GM23338 (cell line): Measurements from ENCODE around the gene ZNF689.

Experiments used
- CREB1 ChIP-seq: fragments of 250-450 bp; sonication (Bioruptor Pico); IDR thresholded peaks from 2 replicates; pipeline ENCODE4 v1.5.0; 2020; ENCODE audit warnings: low read depth, mild to moderate bottlenecking, moderate library complexity
- CTCF ChIP-seq, 2 experiments: fragments of 200-600 bp in 1 of 2; sonication (generic) in 1 of 2; conservative IDR thresholded peaks; 2 replicates each; pipeline versions ENCODE4 v1.5.1 to v1.6.1; 2016 to 2017; ENCODE audit warnings: antibody characterized with exemption in 2 of 2, low read depth in 2 of 2, mild to moderate bottlenecking in 2 of 2, moderate library complexity in 1 of 2
- EZH2 ChIP-seq: fragments of 200-600 bp; sonication (generic); IDR thresholded peaks from one replicate; pipeline ENCODE4 v1.8.0; 2017; ENCODE audit warnings: antibody characterized with exemption, mild to moderate bottlenecking, low read depth; ENCODE audit not compliant: unreplicated experiment
- EZH2phosphoT487 ChIP-seq: fragments of 200-600 bp; sonication (generic); IDR thresholded peaks from one replicate; pipeline ENCODE4 v1.8.1; 2018; ENCODE audit warnings: antibody characterized with exemption; ENCODE audit not compliant: unreplicated experiment
- POLR2AphosphoS5 ChIP-seq: IDR thresholded peaks from 2 replicates; pipeline ENCODE4 v1.6.1; 2016; ENCODE audit warnings: antibody characterized with exemption, low read depth
- STAT1 ChIP-seq: IDR thresholded peaks from one replicate; pipeline ENCODE4 v1.6.1; 2016; ENCODE audit warnings: antibody characterized with exemption; ENCODE audit not compliant: unreplicated experiment
- ZNF114 ChIP-seq: fragments of 250-450 bp; sonication (Bioruptor Pico); IDR thresholded peaks from 2 replicates; pipeline ENCODE4 v1.5.0; 2020; ENCODE audit warnings: mild to moderate bottlenecking, moderate library complexity
- TF ChIP-seq, protein P1 (sequence below): IDR thresholded peaks from one replicate; pipeline ENCODE4 v1.6.1; 2018; ENCODE audit warnings: antibody characterized with exemption; ENCODE audit not compliant: unreplicated experiment

DNA sequence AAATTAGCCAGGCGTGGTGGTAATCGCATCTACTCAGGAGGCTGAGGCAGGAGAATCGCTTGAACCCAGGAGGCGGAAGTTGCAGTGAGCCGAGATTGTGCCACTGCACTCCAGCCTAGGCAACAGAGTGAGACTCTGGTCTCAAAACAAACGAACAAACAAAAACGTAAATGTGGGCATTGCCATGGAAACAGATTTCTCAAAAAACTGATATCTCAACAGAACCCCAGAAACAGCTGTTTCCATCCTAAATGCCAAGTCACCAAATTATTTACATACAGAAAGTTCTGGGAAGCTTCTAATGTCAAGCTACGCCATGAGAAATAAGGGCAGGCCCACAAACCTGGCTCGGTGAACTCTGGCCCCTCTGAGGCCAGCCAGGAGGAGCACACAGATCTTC, 16.0 kb upstream of the ZNF689 start:
- TF ChIP-seq CREB1 (CRISPR knock-in tag), result no peak
- TF ChIP-seq ZNF114 (CRISPR knock-in tag), result no peak
- TF ChIP-seq EZH2phosphoT487, result no peak
- TF ChIP-seq EZH2, result no peak
- no peak for TF ChIP-seq CTCF (conservative IDR thresholded peaks at IDR 0.05; ENCODE audit: low read depth in 2 of 2)
- no peak for TF ChIP-seq POLR2AphosphoS5
- TF ChIP-seq, protein P1, sequence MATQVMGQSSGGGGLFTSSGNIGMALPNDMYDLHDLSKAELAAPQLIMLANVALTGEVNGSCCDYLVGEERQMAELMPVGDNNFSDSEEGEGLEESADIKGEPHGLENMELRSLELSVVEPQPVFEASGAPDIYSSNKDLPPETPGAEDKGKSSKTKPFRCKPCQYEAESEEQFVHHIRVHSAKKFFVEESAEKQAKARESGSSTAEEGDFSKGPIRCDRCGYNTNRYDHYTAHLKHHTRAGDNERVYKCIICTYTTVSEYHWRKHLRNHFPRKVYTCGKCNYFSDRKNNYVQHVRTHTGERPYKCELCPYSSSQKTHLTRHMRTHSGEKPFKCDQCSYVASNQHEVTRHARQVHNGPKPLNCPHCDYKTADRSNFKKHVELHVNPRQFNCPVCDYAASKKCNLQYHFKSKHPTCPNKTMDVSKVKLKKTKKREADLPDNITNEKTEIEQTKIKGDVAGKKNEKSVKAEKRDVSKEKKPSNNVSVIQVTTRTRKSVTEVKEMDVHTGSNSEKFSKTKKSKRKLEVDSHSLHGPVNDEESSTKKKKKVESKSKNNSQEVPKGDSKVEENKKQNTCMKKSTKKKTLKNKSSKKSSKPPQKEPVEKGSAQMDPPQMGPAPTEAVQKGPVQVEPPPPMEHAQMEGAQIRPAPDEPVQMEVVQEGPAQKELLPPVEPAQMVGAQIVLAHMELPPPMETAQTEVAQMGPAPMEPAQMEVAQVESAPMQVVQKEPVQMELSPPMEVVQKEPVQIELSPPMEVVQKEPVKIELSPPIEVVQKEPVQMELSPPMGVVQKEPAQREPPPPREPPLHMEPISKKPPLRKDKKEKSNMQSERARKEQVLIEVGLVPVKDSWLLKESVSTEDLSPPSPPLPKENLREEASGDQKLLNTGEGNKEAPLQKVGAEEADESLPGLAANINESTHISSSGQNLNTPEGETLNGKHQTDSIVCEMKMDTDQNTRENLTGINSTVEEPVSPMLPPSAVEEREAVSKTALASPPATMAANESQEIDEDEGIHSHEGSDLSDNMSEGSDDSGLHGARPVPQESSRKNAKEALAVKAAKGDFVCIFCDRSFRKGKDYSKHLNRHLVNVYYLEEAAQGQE, result no peak
- no peak for TF ChIP-seq STAT1
